Measurements from ENCODE around the gene HNRNPDL.

DNA sequence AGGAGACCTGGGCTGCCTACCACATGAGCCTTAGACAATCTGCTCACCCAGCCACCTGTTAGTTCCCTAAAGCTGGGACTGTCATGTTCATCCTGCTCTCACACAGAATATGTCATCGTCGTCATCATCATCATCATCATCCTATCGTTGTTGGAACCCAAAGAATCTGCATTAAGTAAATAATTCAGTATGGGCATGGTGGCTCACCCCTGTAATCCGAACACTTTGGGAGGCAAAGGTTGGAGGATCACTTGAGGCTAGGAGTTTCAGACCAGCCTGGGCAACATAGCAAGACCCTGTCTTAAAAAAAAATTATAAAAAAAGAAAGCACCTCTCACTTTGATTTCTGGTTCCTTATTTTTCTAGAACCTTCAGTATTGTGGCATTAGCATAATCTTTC lies 6.5 kb upstream of the HNRNPDL start:
- TF ChIP-seq CTCF (IDR thresholded peaks at IDR 0.05) (no peak), GABPB1 (CRISPR knock-in tag; IDR thresholded peaks at IDR 0.05) (no peak), ATF3 (CRISPR knock-in tag; conservative IDR thresholded peaks at IDR 0.05) (no peak), CREM (CRISPR knock-in tag; IDR thresholded peaks at IDR 0.05) (no peak)

Measured in WTC11 (cell line).